Measurements from ENCODE around the gene NKIRAS1. TPM values are rescaled to one million over a fixed set of nuclear protein-coding genes. Genes with fewer than 3 reads are reported as not detected.
"Not testable (repeated sequence)": the region's sequence is repeated elsewhere in the genome, so short reads cannot be mapped to it uniquely, and the experiment has no call there.

NKIRAS1 gene
- total RNA-seq, 4 donors from 2014 or later = 18.8 to 29.9 (median 25.5) TPM

DNA sequence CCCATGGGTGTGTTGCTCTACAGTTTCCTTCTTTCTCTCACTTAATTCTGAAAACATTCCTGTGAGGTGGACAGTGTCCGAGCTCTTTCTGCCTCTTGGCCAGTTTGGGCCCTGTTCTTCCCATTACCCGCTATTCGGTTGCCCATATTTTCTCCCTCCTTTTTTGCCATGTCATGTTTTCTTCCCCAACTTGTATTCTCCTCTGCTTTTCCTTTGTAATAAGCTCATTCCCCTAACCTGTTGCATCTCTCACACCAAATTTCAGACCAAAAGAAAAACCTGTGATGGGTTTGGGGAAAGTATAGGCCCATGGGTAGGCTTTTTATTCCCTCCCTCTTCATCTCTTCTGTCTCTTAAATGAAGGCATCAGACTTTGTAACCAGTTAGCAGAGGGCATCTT is 30.5 kb downstream of the NKIRAS1 start:
- Histone ChIP-seq H3K36me3 (peaks cover 0 to 28% of the 10 kb centered on the region in 2 donors), H3K27me3 (no peaks in the 10 kb centered on the region), H3K27ac (no peak overlapping the region), H3K9me3 (no peaks in the 10 kb centered on the region), H3K4me3 (no peak overlapping the region), H3K4me1 (peaks cover 0 to 22% (median 0%) of the 10 kb centered on the region in 3 donors)
- ATAC-seq = no peak
- TF ChIP-seq CTCF (IDR thresholded peaks at IDR 0.05) (no peak), POLR2AphosphoS5 (IDR thresholded peaks at IDR 0.05) (no peak), EP300 (IDR thresholded peaks at IDR 0.05) (no peak), POLR2A (IDR thresholded peaks at IDR 0.05) (no peak)
- 80 to 94% methylated on average over 3 of the region's 3 CpGs for WGBS, 2 donors (ENCODE audit: low coverage in 1 of 2)

DNA sequence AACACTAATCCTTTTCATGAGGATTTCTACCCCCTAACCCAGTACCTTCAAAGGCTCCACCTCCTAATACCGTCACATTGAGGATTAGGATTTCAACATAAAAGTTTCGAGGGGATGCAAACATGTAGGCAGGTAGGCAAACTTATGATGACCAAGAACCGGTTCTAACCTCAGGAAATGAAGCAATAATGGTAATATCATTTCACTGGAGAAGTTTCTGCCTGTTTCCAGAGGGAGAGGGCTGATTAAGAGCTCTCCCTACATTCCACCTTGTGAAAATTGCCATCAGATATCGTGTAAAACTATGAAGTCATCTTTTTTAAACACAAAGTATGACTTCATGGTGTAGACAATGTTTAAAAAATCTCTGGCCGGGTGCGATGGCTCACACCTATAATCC is 31.6 kb downstream of the NKIRAS1 start:
- TF ChIP-seq EP300 (IDR thresholded peaks at IDR 0.05) (no peak), POLR2A (IDR thresholded peaks at IDR 0.05) (no peak), CTCF (IDR thresholded peaks at IDR 0.05) (no peak), POLR2AphosphoS5 (IDR thresholded peaks at IDR 0.05) (no peak)
- WGBS, 2 donors (ENCODE audit: low coverage in 1 of 2) = 77 to 83% methylated on average over 5 to 6 of the region's 6 CpGs
- H3K9me3 ChIP-seq = no peaks in the 10 kb centered on the region
- ATAC-seq = no peak
- no peaks in the 10 kb centered on the region for H3K27me3 ChIP-seq
- no peak overlapping the region for H3K4me3 ChIP-seq
- peaks cover 0 to 30% (median 5%) of the 10 kb centered on the region in 3 donors for H3K4me1 ChIP-seq
- H3K36me3 ChIP-seq = peaks cover 0 to 17% of the 10 kb centered on the region in 2 donors
- no peak overlapping the region for H3K27ac ChIP-seq

DNA sequence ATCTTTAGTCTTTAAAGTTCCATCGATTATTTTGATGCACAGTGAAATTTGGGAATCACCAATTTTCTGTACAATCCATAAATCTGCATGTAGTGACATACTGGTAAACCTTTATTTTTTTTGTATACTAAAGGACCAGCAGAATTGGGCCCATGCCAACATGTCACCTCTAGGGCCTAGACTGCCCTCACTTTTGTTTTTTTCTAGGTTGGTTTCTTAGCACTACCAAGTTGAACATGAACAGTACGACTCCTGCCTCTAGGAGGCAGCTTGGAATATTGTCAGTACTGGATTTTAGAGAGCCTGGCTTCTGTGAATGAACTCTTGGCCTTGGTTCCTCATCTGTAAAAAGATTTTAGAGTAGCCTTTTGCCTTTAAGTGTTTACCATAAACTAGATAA is 32.3 kb downstream of the NKIRAS1 start:
- WGBS, 2 donors (ENCODE audit: low coverage in 1 of 2) = 95 to 100% methylated on average over 2 of the region's 2 CpGs
- Histone ChIP-seq H3K4me3 (no peak overlapping the region), H3K27me3 (no peaks in the 10 kb centered on the region)

DNA sequence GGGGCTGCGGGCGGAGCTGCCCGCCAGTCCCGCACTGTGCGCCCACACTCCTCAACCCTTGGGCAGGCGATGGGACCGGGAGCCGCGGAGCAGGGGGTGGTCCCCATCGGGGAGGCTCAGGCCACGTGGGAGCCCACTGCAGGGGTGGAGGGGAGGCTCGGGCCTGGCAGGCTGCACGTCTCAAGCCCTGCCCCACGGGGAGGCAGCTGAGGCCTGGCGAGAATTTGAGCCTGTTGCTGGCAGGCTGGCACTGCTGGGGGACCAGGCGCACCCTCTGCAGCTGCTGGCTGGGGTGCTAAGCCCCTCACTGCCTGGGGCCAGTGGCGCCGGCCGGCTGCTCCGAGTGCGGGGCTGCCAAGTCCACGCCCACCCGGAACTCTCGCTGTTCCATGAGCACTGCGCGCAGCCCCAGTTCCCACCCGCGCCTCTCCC is 34.3 kb downstream of the NKIRAS1 start:
- ATAC-seq = no peak

More for the DNA sequence above, 32.3 kb downstream of the NKIRAS1 start:
- TF ChIP-seq CTCF (IDR thresholded peaks at IDR 0.05) = peak in 1 of 4 experiments; percentile 16
- no peak for TF ChIP-seq POLR2AphosphoS5 (IDR thresholded peaks at IDR 0.05)
- ATAC-seq = no peak
- peaks cover 0 to 30% (median 5%) of the 10 kb centered on the region in 3 donors for H3K4me1 ChIP-seq
- H3K36me3 ChIP-seq = peaks cover 0 to 13% of the 10 kb centered on the region in 2 donors
- no peak overlapping the region for H3K27ac ChIP-seq
- no peaks in the 10 kb centered on the region for H3K9me3 ChIP-seq

DNA sequence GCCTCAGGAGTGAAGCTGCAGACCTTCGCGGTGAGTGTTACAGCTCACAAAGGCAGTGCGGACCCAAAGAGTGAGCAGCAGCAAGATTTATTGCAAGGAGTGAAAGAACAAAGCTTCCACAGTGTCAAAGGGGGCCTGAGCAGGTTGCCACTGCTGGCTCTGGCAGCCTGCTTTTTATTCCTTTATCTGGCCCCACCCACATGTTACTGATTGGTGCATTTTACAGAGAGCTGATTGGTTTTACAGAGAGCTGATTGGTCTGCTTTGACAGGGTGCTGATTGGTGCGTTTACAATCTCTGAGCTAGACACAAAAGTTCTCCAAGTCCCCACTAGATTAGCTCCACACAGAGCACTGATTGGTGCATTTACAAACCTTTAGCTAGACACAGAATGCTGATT is 34.8 kb downstream of the NKIRAS1 start:
- Histone ChIP-seq H3K4me1 (peaks cover 7 to 28% (median 8%) of the 10 kb centered on the region in 3 donors), H3K36me3 (peaks cover 0 to 13% of the 10 kb centered on the region in 2 donors)
- not testable (repeated sequence) for H3K9me3 ChIP-seq, H3K27ac ChIP-seq, ATAC-seq, H3K27me3 ChIP-seq, H3K4me3 ChIP-seq
- 87% methylated on average over 3 of the region's 4 CpGs; no CpG with 5 or more reads in 1 of the 2 donors for WGBS, 2 donors (ENCODE audit: low coverage in 1 of 2)

More for the DNA sequence above, 34.3 kb downstream of the NKIRAS1 start:
- WGBS, 2 donors (ENCODE audit: low coverage in 1 of 2) = no CpG with 5 or more reads among the region's 28 CpGs
- H3K4me1 ChIP-seq = peaks cover 3 to 26% (median 5%) of the 10 kb centered on the region in 3 donors
- no peaks in the 10 kb centered on the region for H3K9me3 ChIP-seq
- H3K27me3 ChIP-seq = no peaks in the 10 kb centered on the region
- peaks cover 0 to 13% of the 10 kb centered on the region in 2 donors for H3K36me3 ChIP-seq
- TF ChIP-seq CTCF (IDR thresholded peaks at IDR 0.05) (no peak), POLR2AphosphoS5 (IDR thresholded peaks at IDR 0.05) (no peak)
- no peak overlapping the region for H3K4me3 ChIP-seq
- no peak overlapping the region for H3K27ac ChIP-seq

Measured in gastroesophageal sphincter (tissue), 4 donors.